ENCODE results near the gene CIT. TPM values are rescaled to one million over a fixed set of nuclear protein-coding genes. Genes with fewer than 3 reads are reported as not detected.

CIT gene
- total RNA-seq, 1 experiment from 2014 or later = 67.9 TPM

DNA sequence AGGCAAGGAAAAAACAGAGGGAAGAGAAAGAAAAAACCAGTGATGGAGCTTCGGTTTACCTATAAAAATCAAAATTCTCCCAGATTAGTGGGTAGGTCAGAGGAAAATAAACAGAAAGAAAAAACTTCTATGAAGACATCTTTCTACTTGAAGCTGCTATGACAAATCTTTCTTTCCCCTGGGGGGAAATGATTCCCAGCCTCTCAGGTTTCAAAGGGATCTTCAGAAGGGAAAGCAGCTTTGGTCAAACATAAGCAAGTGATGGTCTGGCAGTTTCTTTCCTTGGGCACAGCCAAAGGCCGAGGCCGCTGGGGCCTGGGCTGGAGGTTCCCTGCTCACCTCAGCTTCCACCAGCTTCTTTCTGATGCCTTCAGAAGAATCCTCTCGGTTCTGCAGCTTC is 104.7 kb downstream of the CIT start:
- Histone ChIP-seq H3K27ac (ENCODE audit: low read length) (no peak overlapping the region), H3K9me3 (ENCODE audit: control insufficient read depth, insufficient read depth, low read depth, low read length) (no peaks in the 10 kb centered on the region), H3K4me3 (ENCODE audit: low read depth in 2 of 2, low read length in 2 of 2) (no peak overlapping the region), H3K27me3 (ENCODE audit: control insufficient read depth, insufficient read depth, low read length) (no peaks in the 10 kb centered on the region), H3K36me3 (ENCODE audit: control insufficient read depth, insufficient read depth, low read length) (peaks cover 10% of the 10 kb centered on the region; the same call in 1 of the 2 replicates), H3K4me1 (ENCODE audit: control insufficient read depth, insufficient read depth, low read length) (no peaks in the 10 kb centered on the region)
- POLR2A ChIA-PET = interaction anchor here (0.6 kb wide), 1 partner anchor 333 kb away, joined by 3 read pairs; no protein-coding TSS in a partner anchor
- intact Hi-C loops (cut with micrococcal nuclease; ENCODE audit: unreplicated experiment) (no loop called here), in situ Hi-C loops (cut with HindIII; ENCODE audit: low pct_unique_long_range_greater_than_20kb, low sequenced_read_pairs) (no loop called here)
- ATAC-seq (no peak), DNase-seq (ENCODE audit: low read depth, low spot score) (no peak)
- no peak for TF ChIP-seq SIN3A (IDR thresholded peaks at IDR 0.05; ENCODE audit: borderline replicate concordance, insufficient read depth, low read depth, low read length)
- CTCF ChIA-PET = interaction anchor here (0.9 kb wide), 1 partner anchor 74 kb away, joined by 3 read pairs; no protein-coding TSS in a partner anchor
- no TSS peak for BruUV-seq (replicated peaks)

GRCh38 chr12:119770146-119770545 is 107.0 kb downstream of the CIT start:
- no peaks in the 10 kb centered on the region for H3K4me1 ChIP-seq (ENCODE audit: control insufficient read depth, insufficient read depth, low read length)
- peaks cover 10% of the 10 kb centered on the region; the same call in 1 of the 2 replicates for H3K36me3 ChIP-seq (ENCODE audit: control insufficient read depth, insufficient read depth, low read length)
- CTCF ChIA-PET = no interaction called here
- ATAC-seq = no peak
- POLR2A ChIA-PET = no interaction called here
- no peak for DNase-seq (ENCODE audit: low read depth, low spot score)
- no TSS peak for BruUV-seq (replicated peaks)
- no peak for TF ChIP-seq SIN3A (IDR thresholded peaks at IDR 0.05; ENCODE audit: borderline replicate concordance, insufficient read depth, low read depth, low read length)
- no peak for TF ChIP-seq REST (IDR thresholded peaks at IDR 0.05; ENCODE audit: insufficient read depth in 1 of 2, low read depth in 2 of 2, low read length in 1 of 2)
- no peak for TF ChIP-seq TCF7L2 (IDR thresholded peaks at IDR 0.05; ENCODE audit: low read depth, low read length)
- no peak for TF ChIP-seq CTCF (IDR thresholded peaks at IDR 0.05)
- TF ChIP-seq POLR2AphosphoS5 (IDR thresholded peaks at IDR 0.05; ENCODE audit: low read depth, low read length) = no peak
- no peak overlapping the region for H3K4me3 ChIP-seq (ENCODE audit: low read depth in 2 of 2, low read length in 2 of 2)
- no peaks in the 10 kb centered on the region for H3K27me3 ChIP-seq (ENCODE audit: control insufficient read depth, insufficient read depth, low read length)
- intact Hi-C loops (cut with micrococcal nuclease; ENCODE audit: unreplicated experiment) (no loop called here), in situ Hi-C loops (cut with HindIII; ENCODE audit: low pct_unique_long_range_greater_than_20kb, low sequenced_read_pairs) (no loop called here)
- no peak overlapping the region for H3K27ac ChIP-seq (ENCODE audit: low read length)
- H3K9me3 ChIP-seq (ENCODE audit: control insufficient read depth, insufficient read depth, low read depth, low read length) = no peaks in the 10 kb centered on the region

- DNase-seq (ENCODE audit: low read depth, low spot score) (no peak), ATAC-seq (no peak)
- no TSS peak for BruUV-seq (replicated peaks)
- no peak for TF ChIP-seq TCF7L2 (IDR thresholded peaks at IDR 0.05; ENCODE audit: low read depth, low read length)
- TF ChIP-seq SIN3A (IDR thresholded peaks at IDR 0.05; ENCODE audit: borderline replicate concordance, insufficient read depth, low read depth, low read length) = no peak
- TF ChIP-seq CTCF (IDR thresholded peaks at IDR 0.05) = no peak
- ChIA-PET POLR2A (no interaction called here), CTCF (no interaction called here)
- Histone ChIP-seq H3K27me3 (ENCODE audit: control insufficient read depth, insufficient read depth, low read length) (no peaks in the 10 kb centered on the region), H3K36me3 (ENCODE audit: control insufficient read depth, insufficient read depth, low read length) (no peaks in the 10 kb centered on the region), H3K9me3 (ENCODE audit: control insufficient read depth, insufficient read depth, low read depth, low read length) (no peaks in the 10 kb centered on the region), H3K4me3 (ENCODE audit: low read depth in 2 of 2, low read length in 2 of 2) (no peak overlapping the region), H3K4me1 (ENCODE audit: control insufficient read depth, insufficient read depth, low read length) (no peaks in the 10 kb centered on the region), H3K27ac (ENCODE audit: low read length) (no peak overlapping the region)
- intact Hi-C loops (cut with micrococcal nuclease; ENCODE audit: unreplicated experiment) = no loop called here
- in situ Hi-C loops (cut with HindIII; ENCODE audit: low pct_unique_long_range_greater_than_20kb, low sequenced_read_pairs) = no loop called here
These were observed 114.5 kb downstream of the CIT start for GRCh38 chr12:119762619-119763018.
